Stimulated activated naive CD4-positive, alpha-beta T cell treated with Interleukin-2 at 50 U/mL for 16 hours (primary cell): ENCODE data around the gene OCLN.
"Not testable (repeated sequence)": the region's sequence is repeated elsewhere in the genome, so short reads cannot be mapped to it uniquely, and the experiment has no call there.

Experiments used
- DNase-seq: peaks from one replicate; lab custom pipeline; 2025; lab: John Stamatoyannopoulos, UW

Gene OCLN

GRCh38 chr5:69491838-69492390, 676 bp upstream of the OCLN start:
- DNase-seq: no peak

- no peak for DNase-seq
These were observed 369 bp downstream of the OCLN start for GRCh38 chr5:69492923-69493395.

- no peak for DNase-seq
These were observed 975 bp downstream of the OCLN start for GRCh38 chr5:69493396-69494133.

GRCh38 chr5:69494452-69494851, 1.9 kb downstream of the OCLN start:
- no peak for DNase-seq

GRCh38 chr5:69497006-69497520, 4.5 kb downstream of the OCLN start:
- no peak for DNase-seq

GRCh38 chr5:69498384-69498783, 5.8 kb downstream of the OCLN start:
- no peak for DNase-seq

GRCh38 chr5:69502367-69502766, 9.8 kb downstream of the OCLN start:
- DNase-seq: no peak

GRCh38 chr5:69502767-69503488, 10.3 kb downstream of the OCLN start:
- DNase-seq: no peak

- no peak for DNase-seq
These were observed 11.4 kb downstream of the OCLN start for GRCh38 chr5:69504036-69504435.

- DNase-seq: no peak
These were observed 12.7 kb downstream of the OCLN start for GRCh38 chr5:69505306-69505705.

GRCh38 chr5:69509212-69509611, 16.6 kb downstream of the OCLN start:
- DNase-seq: no peak

- DNase-seq: no peak
These were observed 18.1 kb downstream of the OCLN start for GRCh38 chr5:69510694-69511093.

- no peak for DNase-seq
These were observed 20.2 kb downstream of the OCLN start for GRCh38 chr5:69512740-69513260.

- DNase-seq: not testable (repeated sequence)
These were observed 23.0 kb downstream of the OCLN start for GRCh38 chr5:69515570-69515969.

- no peak for DNase-seq
These were observed 24.2 kb downstream of the OCLN start for GRCh38 chr5:69516769-69517168.

- no peak for DNase-seq
These were observed 25.2 kb downstream of the OCLN start for GRCh38 chr5:69517763-69518212.

- DNase-seq: no peak
These were observed 26.7 kb downstream of the OCLN start for GRCh38 chr5:69519285-69519684.

- DNase-seq: no peak
These were observed 29.4 kb downstream of the OCLN start for GRCh38 chr5:69522035-69522434.

GRCh38 chr5:69525490-69525889, 32.9 kb downstream of the OCLN start:
- no peak for DNase-seq

GRCh38 chr5:69526660-69527059, 34.1 kb downstream of the OCLN start:
- no peak for DNase-seq

GRCh38 chr5:69527128-69527770, 34.7 kb downstream of the OCLN start:
- no peak for DNase-seq

GRCh38 chr5:69528035-69528434, 35.4 kb downstream of the OCLN start:
- DNase-seq: no peak
